BJ (cell line): Measurements from ENCODE around the gene CCNL1. TPM values are rescaled to one million over a fixed set of nuclear protein-coding genes. Genes with fewer than 3 reads are reported as not detected.

Source experiments
- CTCF ChIA-PET: fragments of 350-600 bp; formaldehyde crosslinking; extraction: SDS; loops from one replicate; lab custom pipeline; 2021; ENCODE audit warnings: antibody characterized with exemption, inconsistent platforms; lab: Yijun Ruan, JAX
- POLR2A ChIA-PET: fragments of 300-600 bp; sonication (Branson Sonifier 250); formaldehyde crosslinking; extraction: SDS; loops from one replicate; lab custom pipeline; 2021; ENCODE audit warnings: antibody characterized with exemption; lab: Charles Lee
- DNase-seq: peaks from one replicate; pipeline ENCODE4 v3.0.0-alpha.2; 2011; ENCODE audit warnings: low read depth
- H3K27me3 ChIP-seq: 2 replicates; pipeline ENCODE4 v1.6.0; 2011; ENCODE audit warnings: low read length; ENCODE audit not compliant: control insufficient read depth, insufficient read depth
- H3K36me3 ChIP-seq: 2 replicates; pipeline ENCODE4 v1.5.1; 2011; ENCODE audit warnings: low read length; ENCODE audit not compliant: control insufficient read depth, insufficient read depth
- H3K4me3 ChIP-seq: 2 replicates; pipeline ENCODE4 v1.5.1; 2011; ENCODE audit warnings: low read depth, mild to moderate bottlenecking, control low read depth, low read length
- polyA plus RNA-seq: library from polyadenylated mRNA; depleted of rRNA; stranded (reverse); fragments of >200 nt; gene quantifications from 2 replicates; pipeline ENCODE4 v1.2.3, GENCODE V29; 2011
- TF ChIP-seq, protein P1 (sequence below): IDR thresholded peaks from 2 replicates; pipeline ENCODE4 v1.5.1; 2011; ENCODE audit warnings: low read depth, mild to moderate bottlenecking, control low read depth, inconsistent platforms, low read length, moderate library complexity; ENCODE audit not compliant: insufficient read depth

The CCNL1 gene
- polyA plus RNA-seq, 1 experiment: 145 TPM

DNA sequence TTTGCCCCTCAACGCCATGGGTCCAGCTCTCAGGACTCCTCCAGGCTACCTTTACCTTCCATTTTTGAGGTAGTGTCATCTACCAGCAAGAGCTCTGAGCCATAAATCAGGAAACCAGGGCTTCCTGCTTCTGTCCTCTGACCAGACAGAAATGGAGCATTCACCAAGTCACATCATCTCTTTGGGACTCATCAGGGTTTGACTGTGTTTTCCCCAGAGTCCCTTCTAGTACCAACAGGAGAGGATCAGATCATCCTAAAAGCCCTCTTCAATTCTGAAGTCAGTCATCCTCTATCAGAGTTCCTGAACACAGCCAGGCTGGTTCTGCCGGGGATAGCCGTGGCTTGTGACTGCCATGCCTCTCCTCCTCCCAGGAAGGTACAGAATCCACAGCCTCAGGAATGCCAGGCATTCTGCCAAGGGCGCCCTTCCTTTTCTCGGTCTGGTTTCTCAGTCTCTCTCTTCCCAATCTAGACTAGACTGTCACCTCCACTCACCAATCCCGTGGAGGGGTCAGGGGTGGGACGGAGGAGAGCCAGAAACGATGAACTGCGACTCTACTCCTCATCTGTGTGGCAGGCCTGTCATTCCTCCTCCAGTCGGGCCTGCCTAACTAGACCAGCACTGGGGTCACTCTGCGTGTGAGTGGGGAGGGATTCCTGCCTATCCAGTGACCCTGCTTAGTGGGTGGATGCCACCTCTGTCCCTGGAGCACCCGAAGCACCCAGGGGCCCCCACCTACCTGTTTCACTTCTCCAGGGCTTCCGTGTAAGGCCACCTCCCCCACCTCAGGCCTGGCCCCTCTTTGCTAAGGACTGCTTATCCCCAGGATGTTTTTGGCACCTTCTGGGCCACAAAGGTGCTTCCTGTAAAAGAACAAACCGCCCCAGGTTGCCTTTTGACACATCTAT lies 30.9 kb downstream of the CCNL1 start:
- no peak for DNase-seq
- CTCF ChIA-PET: interaction anchor here (1.2 to 2.8 kb wide), 4 partner anchors 8 to 585 kb away, joined by 3 to 11 read pairs (median 5); partner anchors contain the start of gene TIPARP
- Histone ChIP-seq H3K27me3 (no peaks in the 10 kb centered on the region), H3K4me3 (no peak overlapping the region), H3K36me3 (no peaks in the 10 kb centered on the region)
- POLR2A ChIA-PET: no interaction called here
- TF ChIP-seq, protein P1, sequence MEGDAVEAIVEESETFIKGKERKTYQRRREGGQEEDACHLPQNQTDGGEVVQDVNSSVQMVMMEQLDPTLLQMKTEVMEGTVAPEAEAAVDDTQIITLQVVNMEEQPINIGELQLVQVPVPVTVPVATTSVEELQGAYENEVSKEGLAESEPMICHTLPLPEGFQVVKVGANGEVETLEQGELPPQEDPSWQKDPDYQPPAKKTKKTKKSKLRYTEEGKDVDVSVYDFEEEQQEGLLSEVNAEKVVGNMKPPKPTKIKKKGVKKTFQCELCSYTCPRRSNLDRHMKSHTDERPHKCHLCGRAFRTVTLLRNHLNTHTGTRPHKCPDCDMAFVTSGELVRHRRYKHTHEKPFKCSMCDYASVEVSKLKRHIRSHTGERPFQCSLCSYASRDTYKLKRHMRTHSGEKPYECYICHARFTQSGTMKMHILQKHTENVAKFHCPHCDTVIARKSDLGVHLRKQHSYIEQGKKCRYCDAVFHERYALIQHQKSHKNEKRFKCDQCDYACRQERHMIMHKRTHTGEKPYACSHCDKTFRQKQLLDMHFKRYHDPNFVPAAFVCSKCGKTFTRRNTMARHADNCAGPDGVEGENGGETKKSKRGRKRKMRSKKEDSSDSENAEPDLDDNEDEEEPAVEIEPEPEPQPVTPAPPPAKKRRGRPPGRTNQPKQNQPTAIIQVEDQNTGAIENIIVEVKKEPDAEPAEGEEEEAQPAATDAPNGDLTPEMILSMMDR: no peak

DNA sequence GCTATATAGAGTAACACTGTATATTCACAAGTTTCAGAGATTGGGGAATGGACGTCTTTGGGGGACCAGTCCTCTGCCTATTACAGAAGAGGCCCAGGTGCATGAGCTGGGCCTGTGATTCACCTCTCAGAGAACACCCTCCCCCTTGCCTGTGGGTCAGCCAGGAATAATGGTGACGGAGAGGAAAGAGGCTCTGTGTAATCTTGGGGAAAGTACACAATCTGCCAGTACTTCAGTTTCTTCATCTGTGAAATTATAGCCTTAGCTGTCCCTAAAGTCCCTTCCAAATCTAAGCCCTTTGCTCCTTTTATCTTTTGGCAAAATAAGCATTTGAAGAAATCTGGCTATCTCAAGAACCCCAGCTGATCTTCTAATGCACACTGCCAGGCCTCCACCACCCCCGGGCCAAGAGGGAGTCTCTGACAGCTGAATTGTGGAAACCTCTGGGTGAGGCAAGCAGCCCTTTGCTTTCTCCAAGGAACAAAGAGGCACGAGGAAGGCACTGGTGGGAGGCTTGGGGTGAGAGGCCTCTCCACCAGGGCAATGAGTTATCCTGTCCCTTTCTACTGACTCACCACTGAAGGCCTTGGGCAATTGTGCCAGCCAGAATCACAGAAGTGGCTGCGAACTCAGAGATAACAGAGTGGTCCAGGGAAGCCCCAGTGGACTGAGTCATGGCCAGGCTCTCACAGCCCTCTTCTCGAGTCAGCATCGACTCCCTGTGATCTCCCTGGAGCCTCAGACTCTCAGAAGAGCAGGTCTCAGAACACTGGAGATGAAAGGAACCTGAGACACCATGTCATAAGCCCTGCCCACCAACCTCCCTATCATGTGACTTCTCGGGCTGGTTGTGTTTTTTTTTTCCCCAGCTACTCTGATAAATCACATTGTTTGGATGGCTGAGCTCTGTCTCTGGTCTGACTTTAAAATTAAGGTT lies 31.8 kb downstream of the CCNL1 start:
- ChIA-PET POLR2A (no interaction called here), CTCF (interaction anchor here (1.5 to 2.8 kb wide), 3 partner anchors 9 to 453 kb away, joined by 4 to 11 read pairs (median 7); partner anchors contain the start of gene TIPARP)
- TF ChIP-seq, protein P1: no peak
- H3K36me3 ChIP-seq: no peaks in the 10 kb centered on the region
- H3K4me3 ChIP-seq: no peak overlapping the region
- no peak for DNase-seq
- H3K27me3 ChIP-seq: no peaks in the 10 kb centered on the region

DNA sequence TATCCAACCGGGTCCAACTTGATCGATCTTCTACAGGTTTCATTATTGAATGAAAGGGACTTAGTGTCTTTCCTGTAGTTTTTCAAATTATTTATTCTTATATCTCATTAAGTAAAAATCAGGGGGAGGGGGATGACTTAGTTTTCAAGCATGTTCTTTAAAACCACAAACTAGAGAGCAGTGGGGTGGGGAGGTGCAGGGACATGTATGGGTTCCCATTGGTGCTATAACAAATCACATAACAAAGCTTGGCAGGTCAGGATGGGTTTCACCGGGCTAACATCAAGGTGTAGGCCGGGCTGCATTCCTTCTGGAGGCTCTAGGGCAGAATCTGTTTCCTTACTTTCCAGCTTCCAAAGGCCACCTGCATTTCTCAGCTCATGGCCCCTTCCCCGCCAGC lies 32.7 kb downstream of the CCNL1 start:
- H3K27me3 ChIP-seq: no peaks in the 10 kb centered on the region
- TF ChIP-seq, protein P1: no peak
- ChIA-PET POLR2A (interaction anchor here (0.5 kb wide), 1 partner anchor 343 kb away, joined by 3 read pairs; no protein-coding TSS in a partner anchor), CTCF (interaction anchor here (1.5 to 2.8 kb wide), 5 partner anchors 10 to 452 kb away, joined by 4 to 11 read pairs (median 7); partner anchors contain the start of gene TIPARP)
- no peaks in the 10 kb centered on the region for H3K36me3 ChIP-seq
- no peak overlapping the region for H3K4me3 ChIP-seq
- DNase-seq: no peak

DNA sequence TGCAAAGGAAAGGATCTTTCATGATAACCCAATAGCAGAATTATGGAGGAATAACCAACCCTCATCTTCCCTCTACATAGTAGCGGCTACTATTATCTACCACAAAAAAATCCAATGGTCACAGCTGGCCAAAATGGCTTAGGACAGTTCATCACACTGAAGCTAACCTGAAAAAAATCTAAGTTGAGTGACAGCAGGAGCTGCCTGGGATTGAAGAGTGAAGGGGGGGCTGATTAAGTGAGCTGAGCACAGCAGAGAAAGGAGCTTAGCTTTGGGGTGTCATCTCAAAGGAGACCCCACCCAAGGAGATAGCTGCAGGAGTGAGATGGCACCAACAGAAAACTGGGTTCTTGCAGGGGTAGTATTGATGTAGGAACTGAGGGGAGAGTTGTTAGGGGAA lies 33.6 kb downstream of the CCNL1 start:
- ChIA-PET CTCF (interaction anchor here (0.9 to 2.8 kb wide), 5 partner anchors 11 to 452 kb away, joined by 3 to 11 read pairs (median 4); partner anchors contain the start of gene TIPARP), POLR2A (no interaction called here)
- DNase-seq: no peak
- TF ChIP-seq, protein P1: no peak
- Histone ChIP-seq H3K27me3 (no peaks in the 10 kb centered on the region), H3K36me3 (no peaks in the 10 kb centered on the region), H3K4me3 (no peak overlapping the region)
